Fibroblast of pulmonary artery (primary cell): ENCODE measurements around the gene SOD2.
A peak's percentile ranks its signal among the peaks of the same experiment; 100 is the strongest.
"Not testable (repeated sequence)": the region's sequence is repeated elsewhere in the genome, so short reads cannot be mapped to it uniquely, and the experiment has no call there.

Experiments used
- DNase-seq: peaks from one replicate; pipeline ENCODE4 v3.0.0-alpha.2; 2010; ENCODE audit warnings: low read depth
- H3K4me3 ChIP-seq: replicated peaks from 2 replicates; pipeline ENCODE4 v1.5.1; 2011; ENCODE audit warnings: low read depth, mild to moderate bottlenecking, control low read depth, low read length, moderate library complexity
- CTCF ChIP-seq: IDR thresholded peaks from 2 replicates; pipeline ENCODE4 v1.5.1; 2011; ENCODE audit warnings: mild to moderate bottlenecking, control low read depth, low read length, inconsistent platforms; ENCODE audit errors: missing control alignments

The SOD2 gene

GRCh38 chr6:159693894-159694545 lies 979 bp upstream of the SOD2 start:
- peak overlapping the region; percentile 83 for H3K4me3 ChIP-seq
- peak; percentile 62 for DNase-seq
- no peak for TF ChIP-seq CTCF

- H3K4me3 ChIP-seq, result peak overlapping the region; percentile 83
- TF ChIP-seq CTCF, result no peak
- DNase-seq, result no peak
These were observed 526 bp downstream of the SOD2 start for GRCh38 chr6:159692303-159693127.

GRCh38 chr6:159691963-159692287 lies 1.1 kb downstream of the SOD2 start:
- no peak for TF ChIP-seq CTCF
- no peak for DNase-seq

GRCh38 chr6:159691133-159691962 lies 1.7 kb downstream of the SOD2 start:
- DNase-seq, result peak; percentile 98
- peak; percentile 72 for TF ChIP-seq CTCF
- peak overlapping the region; percentile 83 for H3K4me3 ChIP-seq

More at GRCh38 chr6:159691963-159692287, 1.1 kb downstream of the SOD2 start:
- peak overlapping the region; percentile 83 for H3K4me3 ChIP-seq

- peak overlapping the region; percentile 83 for H3K4me3 ChIP-seq
- DNase-seq, result not testable (repeated sequence)
These were observed 2.9 kb downstream of the SOD2 start for GRCh38 chr6:159690135-159690534.

- peak overlapping the region; percentile 83 for H3K4me3 ChIP-seq
- TF ChIP-seq CTCF, result no peak
- DNase-seq, result no peak
These were observed 4.0 kb downstream of the SOD2 start for GRCh38 chr6:159689001-159689400.

GRCh38 chr6:159688266-159688905 lies 4.7 kb downstream of the SOD2 start:
- H3K4me3 ChIP-seq, result peak overlapping the region; percentile 83
- no peak for DNase-seq
- TF ChIP-seq CTCF, result no peak
